Prostate gland (tissue), 2 donors: ENCODE data around the gene ROBO1. TPM values are rescaled to one million over a fixed set of nuclear protein-coding genes. Genes with fewer than 3 reads are reported as not detected.

Source experiments
- DNase-seq: peaks from one replicate; pipeline ENCODE4 v3.0.0-alpha.2; 2019; ENCODE audit warnings: low spot score
- H3K27ac ChIP-seq, 2 donors: fragments of 200-600 bp; sonication (generic); 2 replicates each; pipeline ENCODE4 v1.5.1; 2017 to 2019
- H3K27me3 ChIP-seq: fragments of 200-600 bp; sonication (generic); replicated peaks from 2 replicates; pipeline ENCODE4 v1.5.1; 2019; ENCODE audit not compliant: insufficient read depth
- H3K36me3 ChIP-seq, 2 donors: fragments of 200-600 bp; sonication (generic); 1 replicate in 1 of 2; 2 replicates in 1 of 2; pipeline versions ENCODE4 v1.5.1 to v1.8.1; 2017 to 2019
- H3K4me1 ChIP-seq: fragments of 200-600 bp; sonication (generic); replicated peaks from 2 replicates; pipeline ENCODE4 v1.5.1; 2019
- H3K4me3 ChIP-seq, 2 donors: fragments of 200-600 bp; sonication (generic); 2 replicates each; pipeline ENCODE4 v1.5.1; 2017 to 2019
- H3K9me3 ChIP-seq: fragments of 200-600 bp; sonication (generic); 2 replicates; pipeline ENCODE4 v1.5.1; 2017
- POLR2A ChIP-seq: fragments of 450-650 bp; IDR thresholded peaks from one replicate; pipeline ENCODE4 v1.6.1; 2016; ENCODE audit warnings: antibody characterized with exemption, mild to moderate bottlenecking
- POLR2AphosphoS5 ChIP-seq: sonication (generic); formaldehyde crosslinking; IDR thresholded peaks from one replicate; pipeline ENCODE4 v1.6.1; 2017; ENCODE audit warnings: antibody characterized with exemption
- WGBS: methylation state at CpG from one replicate; pipeline ENCODE4 v1.1.5; 2018; 5-methylcytosine and 5-hydroxymethylcytosine counted together
- intact Hi-C: fragments of 100-400 bp; cut with DNase I; formaldehyde crosslinking; loops from one replicate; pipeline ENCODE4 v1.14.2; 2022
- total RNA-seq, 2 donors: library from RNA; depleted of rRNA; stranded (reverse); fragments of >200 nt; gene quantifications; one replicate each; pipeline ENCODE4 v1.1.0, GENCODE V29; 2016
- TF ChIP-seq, protein P1 (sequence below), 4 experiments: fragments of 200-600 bp in 2 of 4; fragments of 450-650 bp in 2 of 4; sonication (generic) in 2 of 4; IDR thresholded peaks; 1 replicate in 3 of 4; 2 replicates in 1 of 4; pipeline ENCODE4 v1.5.1; 2016 to 2019; ENCODE audit warnings: antibody characterized with exemption in 4 of 4, mild to moderate bottlenecking in 2 of 4, moderate library complexity in 2 of 4

The ROBO1 gene
- total RNA-seq, 2 donors from 2014 or later = 37.6 to 50.8 TPM

GRCh38 chr3:79587150-79587549 is 180.6 kb downstream of the ROBO1 start:
- TF ChIP-seq POLR2AphosphoS5 = no peak
- no peak overlapping the region for H3K4me3 ChIP-seq
- no peaks in the 10 kb centered on the region for H3K9me3 ChIP-seq
- no peaks in the 10 kb centered on the region for H3K36me3 ChIP-seq
- no peak for DNase-seq
- intact Hi-C loops = no loop called here
- H3K27me3 ChIP-seq = no peaks in the 10 kb centered on the region
- H3K27ac ChIP-seq = no peak overlapping the region
- no peaks in the 10 kb centered on the region for H3K4me1 ChIP-seq

- no peaks in the 10 kb centered on the region for H3K27me3 ChIP-seq
- TF ChIP-seq POLR2A = no peak
- TF ChIP-seq POLR2AphosphoS5 = no peak
- TF ChIP-seq, protein P1, sequence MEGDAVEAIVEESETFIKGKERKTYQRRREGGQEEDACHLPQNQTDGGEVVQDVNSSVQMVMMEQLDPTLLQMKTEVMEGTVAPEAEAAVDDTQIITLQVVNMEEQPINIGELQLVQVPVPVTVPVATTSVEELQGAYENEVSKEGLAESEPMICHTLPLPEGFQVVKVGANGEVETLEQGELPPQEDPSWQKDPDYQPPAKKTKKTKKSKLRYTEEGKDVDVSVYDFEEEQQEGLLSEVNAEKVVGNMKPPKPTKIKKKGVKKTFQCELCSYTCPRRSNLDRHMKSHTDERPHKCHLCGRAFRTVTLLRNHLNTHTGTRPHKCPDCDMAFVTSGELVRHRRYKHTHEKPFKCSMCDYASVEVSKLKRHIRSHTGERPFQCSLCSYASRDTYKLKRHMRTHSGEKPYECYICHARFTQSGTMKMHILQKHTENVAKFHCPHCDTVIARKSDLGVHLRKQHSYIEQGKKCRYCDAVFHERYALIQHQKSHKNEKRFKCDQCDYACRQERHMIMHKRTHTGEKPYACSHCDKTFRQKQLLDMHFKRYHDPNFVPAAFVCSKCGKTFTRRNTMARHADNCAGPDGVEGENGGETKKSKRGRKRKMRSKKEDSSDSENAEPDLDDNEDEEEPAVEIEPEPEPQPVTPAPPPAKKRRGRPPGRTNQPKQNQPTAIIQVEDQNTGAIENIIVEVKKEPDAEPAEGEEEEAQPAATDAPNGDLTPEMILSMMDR (IDR thresholded peaks at IDR 0.05) = no peak
- no peaks in the 10 kb centered on the region for H3K9me3 ChIP-seq
- no peaks in the 10 kb centered on the region for H3K36me3 ChIP-seq
- no peak overlapping the region for H3K4me3 ChIP-seq
- no peaks in the 10 kb centered on the region for H3K4me1 ChIP-seq
- H3K27ac ChIP-seq = no peak overlapping the region
- intact Hi-C loops = no loop called here
- DNase-seq = no peak
These were observed 181.6 kb downstream of the ROBO1 start for GRCh38 chr3:79586232-79586631.

DNA sequence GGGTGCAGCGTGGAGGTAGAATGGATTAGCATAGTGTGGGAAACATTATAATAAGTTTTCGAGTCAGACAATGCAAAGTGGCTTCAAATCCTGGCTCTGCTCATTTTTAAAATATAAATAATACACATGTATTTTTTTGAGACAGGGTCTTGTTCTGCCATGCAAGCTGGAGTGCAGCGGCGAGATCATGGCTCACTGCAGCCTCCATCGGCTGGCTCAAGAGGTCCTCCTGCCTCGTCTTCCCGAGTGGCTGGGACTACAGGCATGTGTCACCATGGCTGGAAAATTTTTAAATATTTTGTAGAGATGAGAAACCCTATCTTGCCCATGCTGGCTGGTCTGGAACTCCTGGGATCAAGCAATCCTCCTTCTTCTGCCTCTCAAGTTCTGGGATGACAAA is 194.9 kb downstream of the ROBO1 start:
- WGBS = 93% methylated on average over 7 of the region's 7 CpGs
- Histone ChIP-seq H3K4me1 (no peaks in the 10 kb centered on the region), H3K27me3 (no peaks in the 10 kb centered on the region), H3K4me3 (no peak overlapping the region), H3K36me3 (no peaks in the 10 kb centered on the region), H3K9me3 (no peaks in the 10 kb centered on the region), H3K27ac (no peak overlapping the region)
- TF ChIP-seq, protein P1 (IDR thresholded peaks at IDR 0.05) = no peak
- no peak for TF ChIP-seq POLR2AphosphoS5
- no peak for TF ChIP-seq POLR2A
- DNase-seq = no peak
- intact Hi-C loops = no loop called here

DNA sequence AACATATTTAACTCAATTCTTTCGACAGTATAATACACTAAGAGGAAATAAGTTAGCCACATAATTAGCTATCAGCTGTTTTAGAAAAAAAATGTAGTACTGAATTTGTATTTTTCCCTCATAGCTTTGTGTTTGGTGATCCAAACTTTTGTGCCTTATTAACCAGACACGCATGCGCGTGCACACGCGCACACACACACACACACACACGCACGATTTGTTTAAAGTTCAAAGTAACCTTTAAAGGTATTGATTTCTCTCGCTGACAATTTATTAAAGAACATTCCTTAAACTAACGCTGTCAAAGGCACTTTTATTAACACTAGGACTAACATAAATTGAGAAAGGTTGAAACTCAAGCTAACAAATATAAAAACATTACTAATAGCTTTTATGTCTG is 198.9 kb downstream of the ROBO1 start:
- H3K36me3 ChIP-seq = no peaks in the 10 kb centered on the region
- no peaks in the 10 kb centered on the region for H3K4me1 ChIP-seq
- no peak overlapping the region for H3K4me3 ChIP-seq
- no peaks in the 10 kb centered on the region for H3K27me3 ChIP-seq
- no peaks in the 10 kb centered on the region for H3K9me3 ChIP-seq
- intact Hi-C loops = no loop called here
- no peak overlapping the region for H3K27ac ChIP-seq
- WGBS = 75% methylated on average over 10 of the region's 10 CpGs
- no peak for DNase-seq
- TF ChIP-seq POLR2A = no peak
- TF ChIP-seq, protein P1 (IDR thresholded peaks at IDR 0.05) = no peak
- TF ChIP-seq POLR2AphosphoS5 = no peak

DNA sequence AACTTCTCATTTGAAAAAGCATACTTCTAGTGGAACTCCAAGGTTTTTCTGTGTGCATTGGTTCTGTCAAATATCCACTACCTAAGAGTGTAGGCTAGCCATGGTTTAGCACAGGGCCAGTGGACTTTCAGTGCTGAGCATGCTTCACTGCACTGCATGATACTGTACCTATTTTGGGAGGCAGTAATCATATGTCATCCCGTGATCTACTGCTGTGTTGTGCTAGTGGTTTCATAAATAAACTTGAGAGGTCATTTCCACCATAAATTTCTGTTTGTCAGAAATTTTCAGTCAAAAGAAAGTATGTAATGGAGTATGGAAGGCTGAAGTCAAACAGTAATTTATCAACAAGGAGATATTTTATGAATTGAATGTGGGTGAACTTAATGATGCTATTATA is 203.6 kb downstream of the ROBO1 start:
- H3K4me1 ChIP-seq = no peaks in the 10 kb centered on the region
- TF ChIP-seq POLR2AphosphoS5 = no peak
- TF ChIP-seq, protein P1 (IDR thresholded peaks at IDR 0.05) = no peak
- TF ChIP-seq POLR2A = no peak
- H3K4me3 ChIP-seq = no peak overlapping the region
- intact Hi-C loops = no loop called here
- no peaks in the 10 kb centered on the region for H3K36me3 ChIP-seq
- H3K27ac ChIP-seq = no peak overlapping the region
- no peak for DNase-seq
- WGBS = 82% methylated on average over 1 of the region's 1 CpG
- no peaks in the 10 kb centered on the region for H3K9me3 ChIP-seq
- no peaks in the 10 kb centered on the region for H3K27me3 ChIP-seq
